Nephron progenitor cell (in vitro differentiated cells): ENCODE data around the gene STYXL1.

Source experiments
- DNase-seq: peaks from one replicate; pipeline ENCODE4 v3.0.0; 2021
- H3K27ac Mint-ChIP-seq: 2 replicates; pipeline ENCODE4 v1.8.0; 2021; ENCODE audit warnings: mild to moderate bottlenecking, moderate library complexity, mixed read lengths
- H3K27me3 Mint-ChIP-seq: 2 replicates; pipeline ENCODE4 v1.8.0; 2021; ENCODE audit warnings: mild to moderate bottlenecking, low read depth, mixed read lengths; ENCODE audit not compliant: poor library complexity
- H3K36me3 Mint-ChIP-seq: 2 replicates; pipeline ENCODE4 v1.8.0; 2021; ENCODE audit warnings: low read depth, mixed read lengths
- H3K4me1 Mint-ChIP-seq: 2 replicates; pipeline ENCODE4 v1.8.0; 2021; ENCODE audit warnings: mixed read lengths
- H3K4me3 Mint-ChIP-seq: 2 replicates; pipeline ENCODE4 v1.8.0; 2021; ENCODE audit warnings: mild to moderate bottlenecking, moderate library complexity, mixed read lengths
- H3K9me3 Mint-ChIP-seq: 2 replicates; pipeline ENCODE4 v1.8.0; 2021; ENCODE audit warnings: mild to moderate bottlenecking, moderate library complexity, mixed read lengths
- TF ChIP-seq, protein P1 (sequence below): fragments of 200-600 bp; sonication (generic); IDR thresholded peaks from 2 replicates; pipeline ENCODE4 v1.5.0; 2021; ENCODE audit warnings: antibody characterized with exemption

STYXL1 gene

DNA sequence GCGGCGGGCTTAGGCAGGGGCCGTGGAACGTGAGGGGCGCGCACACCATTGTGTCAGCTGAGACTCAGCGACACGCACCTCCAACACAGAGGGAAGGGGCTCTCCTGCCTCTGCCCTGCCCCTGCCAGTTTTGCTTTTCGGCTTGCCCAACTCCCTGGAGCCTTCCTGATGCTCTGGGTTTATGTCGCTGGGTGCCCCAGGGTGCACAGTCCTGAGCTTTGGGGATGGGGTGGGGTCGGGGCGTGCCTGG is 66.7 kb downstream of the STYXL1 start:
- Mint-ChIP-seq H3K27ac (no peak overlapping the region), H3K4me1 (peaks cover 10% of the 10 kb centered on the region), H3K9me3 (no peaks in the 10 kb centered on the region), H3K36me3 (no peaks in the 10 kb centered on the region), H3K27me3 (no peaks in the 10 kb centered on the region), H3K4me3 (no peak overlapping the region)
- TF ChIP-seq, protein P1, sequence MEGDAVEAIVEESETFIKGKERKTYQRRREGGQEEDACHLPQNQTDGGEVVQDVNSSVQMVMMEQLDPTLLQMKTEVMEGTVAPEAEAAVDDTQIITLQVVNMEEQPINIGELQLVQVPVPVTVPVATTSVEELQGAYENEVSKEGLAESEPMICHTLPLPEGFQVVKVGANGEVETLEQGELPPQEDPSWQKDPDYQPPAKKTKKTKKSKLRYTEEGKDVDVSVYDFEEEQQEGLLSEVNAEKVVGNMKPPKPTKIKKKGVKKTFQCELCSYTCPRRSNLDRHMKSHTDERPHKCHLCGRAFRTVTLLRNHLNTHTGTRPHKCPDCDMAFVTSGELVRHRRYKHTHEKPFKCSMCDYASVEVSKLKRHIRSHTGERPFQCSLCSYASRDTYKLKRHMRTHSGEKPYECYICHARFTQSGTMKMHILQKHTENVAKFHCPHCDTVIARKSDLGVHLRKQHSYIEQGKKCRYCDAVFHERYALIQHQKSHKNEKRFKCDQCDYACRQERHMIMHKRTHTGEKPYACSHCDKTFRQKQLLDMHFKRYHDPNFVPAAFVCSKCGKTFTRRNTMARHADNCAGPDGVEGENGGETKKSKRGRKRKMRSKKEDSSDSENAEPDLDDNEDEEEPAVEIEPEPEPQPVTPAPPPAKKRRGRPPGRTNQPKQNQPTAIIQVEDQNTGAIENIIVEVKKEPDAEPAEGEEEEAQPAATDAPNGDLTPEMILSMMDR: no peak
- DNase-seq: no peak

- Mint-ChIP-seq H3K4me3 (no peak overlapping the region), H3K27ac (no peak overlapping the region), H3K27me3 (no peaks in the 10 kb centered on the region), H3K9me3 (no peaks in the 10 kb centered on the region), H3K36me3 (no peaks in the 10 kb centered on the region), H3K4me1 (peaks cover 10% of the 10 kb centered on the region)
- TF ChIP-seq, protein P1: no peak
- DNase-seq: no peak
These were observed 67.2 kb downstream of the STYXL1 start for GRCh38 chr7:75980430-75981202.

DNA sequence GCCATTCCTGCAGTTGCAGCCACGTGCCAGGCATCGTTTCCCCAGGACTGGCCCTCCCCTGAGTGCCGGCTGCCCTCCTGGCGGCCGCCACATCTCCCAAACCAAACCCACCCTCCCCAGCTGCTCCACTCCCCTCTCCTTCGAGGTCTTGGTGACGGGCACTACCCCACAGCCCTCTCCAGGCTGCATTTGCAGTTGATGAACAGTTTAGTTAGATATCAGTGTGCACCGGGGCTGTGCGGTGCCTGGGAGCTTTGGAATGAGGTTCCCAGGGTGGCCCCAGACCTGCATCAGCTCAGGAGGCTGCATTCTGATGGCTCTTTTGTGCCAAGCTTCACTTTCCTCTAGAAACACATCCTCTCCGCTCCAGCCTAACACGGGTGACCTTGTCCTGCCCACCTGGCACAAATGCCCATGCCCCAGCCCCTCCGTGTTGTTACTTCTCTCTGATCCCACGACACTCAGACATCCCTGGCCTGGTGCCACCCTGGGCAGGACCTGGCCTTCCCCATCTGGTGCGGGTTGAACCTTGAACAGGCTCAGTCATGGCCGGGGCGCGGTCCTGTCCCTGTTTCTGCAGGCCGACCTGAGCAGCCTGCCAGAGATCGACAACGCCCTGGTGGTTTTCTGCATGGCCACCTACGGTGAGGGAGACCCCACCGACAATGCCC is 67.9 kb downstream of the STYXL1 start:
- H3K36me3 Mint-ChIP-seq: peaks cover 2% of the 10 kb centered on the region
- DNase-seq: no peak
- H3K4me3 Mint-ChIP-seq: no peak overlapping the region
- no peaks in the 10 kb centered on the region for H3K9me3 Mint-ChIP-seq
- no peaks in the 10 kb centered on the region for H3K27me3 Mint-ChIP-seq
- peak overlapping the region; percentile 82 for H3K27ac Mint-ChIP-seq
- peaks cover 10% of the 10 kb centered on the region for H3K4me1 Mint-ChIP-seq
- TF ChIP-seq, protein P1: no peak

GRCh38 chr7:75977743-75978142 is 70.1 kb downstream of the STYXL1 start:
- peak overlapping the region; percentile 46 for H3K27ac Mint-ChIP-seq

DNA sequence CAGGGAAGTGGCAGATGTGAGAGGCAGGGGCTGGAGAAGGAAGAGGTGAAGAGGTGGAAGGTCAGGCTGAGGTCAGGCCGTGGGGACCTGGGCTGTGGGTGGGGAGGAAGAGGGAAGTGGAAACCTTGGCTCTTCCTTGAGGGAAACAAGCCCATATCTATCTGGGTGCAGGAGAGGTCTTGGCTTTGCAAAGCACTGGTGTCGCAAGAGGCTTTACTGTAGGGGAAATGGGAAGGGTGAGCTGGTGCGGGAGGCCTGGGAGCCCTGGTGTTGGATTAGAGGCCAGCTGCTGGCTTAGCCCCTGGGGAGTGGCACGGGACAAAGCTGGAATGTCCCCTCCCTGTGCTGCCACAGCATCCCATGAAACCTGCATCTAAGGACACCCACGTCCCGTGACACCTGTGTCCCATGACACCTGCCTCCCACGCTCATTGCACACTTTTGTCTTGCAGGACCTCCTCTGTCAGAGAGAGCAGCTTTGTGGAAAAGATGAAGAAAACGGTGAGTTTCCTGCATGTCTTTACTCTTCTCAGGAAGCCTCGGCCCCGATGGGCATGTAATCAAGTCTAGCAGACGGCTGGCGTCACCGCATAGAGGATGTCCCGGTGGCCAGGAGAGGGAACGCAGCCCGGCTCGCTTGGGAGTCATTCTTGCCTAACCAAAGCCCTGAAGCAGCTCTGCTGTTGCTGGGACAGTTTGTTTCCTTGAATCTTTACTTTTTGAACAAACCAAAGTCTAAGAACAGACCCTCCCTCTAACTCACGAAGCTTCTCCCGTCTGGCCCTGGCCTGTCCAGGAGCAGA is 75.6 kb downstream of the STYXL1 start:
- peaks cover 3% of the 10 kb centered on the region for H3K27me3 Mint-ChIP-seq
- H3K4me1 Mint-ChIP-seq: peaks cover 46% of the 10 kb centered on the region
- peaks cover 26% of the 10 kb centered on the region for H3K36me3 Mint-ChIP-seq
- no peak overlapping the region for H3K4me3 Mint-ChIP-seq
- no peaks in the 10 kb centered on the region for H3K9me3 Mint-ChIP-seq
- TF ChIP-seq, protein P1: peak; percentile 20
- DNase-seq: peak; percentile 35
- H3K27ac Mint-ChIP-seq: peak overlapping the region; percentile 80

More at GRCh38 chr7:75977743-75978142, 70.1 kb downstream of the STYXL1 start:
- TF ChIP-seq, protein P1: no peak
- Mint-ChIP-seq H3K4me3 (no peak overlapping the region), H3K9me3 (no peaks in the 10 kb centered on the region), H3K36me3 (peaks cover 20% of the 10 kb centered on the region), H3K27me3 (no peaks in the 10 kb centered on the region), H3K4me1 (peaks cover 10% of the 10 kb centered on the region)
- no peak for DNase-seq
